GM12874 (cell line): Measurements from ENCODE around the gene LPCAT2.

Experiments
- CTCF ChIP-seq: IDR thresholded peaks from 2 replicates; pipeline ENCODE4 v1.5.1; 2011; ENCODE audit warnings: low read depth, mild to moderate bottlenecking, control low read depth, low read length, moderate library complexity; ENCODE audit not compliant: insufficient read depth

Gene LPCAT2

GRCh38 chr16:55561319-55561848, 52.5 kb downstream of the LPCAT2 start:
- TF ChIP-seq CTCF = no peak

GRCh38 chr16:55562936-55563335, 54.1 kb downstream of the LPCAT2 start:
- no peak for TF ChIP-seq CTCF

- no peak for TF ChIP-seq CTCF
Measured at GRCh38 chr16:55563797-55564196, 54.9 kb downstream of the LPCAT2 start.

- TF ChIP-seq CTCF = no peak
Measured at GRCh38 chr16:55565086-55565485, 56.2 kb downstream of the LPCAT2 start.

- no peak for TF ChIP-seq CTCF
Measured at GRCh38 chr16:55566432-55567175, 57.7 kb downstream of the LPCAT2 start, which contains the start of gene CAPNS2. Gene CAPNS2, plus strand, starts transcription at chr16:55566684. Its CDS starts 73 bp downstream, at chr16:55566757.

GRCh38 chr16:55567382-55567781, 58.5 kb downstream of the LPCAT2 start:
- no peak for TF ChIP-seq CTCF

- TF ChIP-seq CTCF = no peak
Measured at GRCh38 chr16:55568207-55568606, 59.3 kb downstream of the LPCAT2 start.
